Choroid plexus epithelial cell (primary cell): ENCODE data around the gene VTI1B.
A peak's percentile ranks its signal among the peaks of the same experiment; 100 is the strongest.
"Not testable (repeated sequence)": the region's sequence is repeated elsewhere in the genome, so short reads cannot be mapped to it uniquely, and the experiment has no call there.

Experiments
- DNase-seq: peaks from one replicate; pipeline ENCODE4 v3.0.0-alpha.2; 2010; ENCODE audit warnings: low read depth
- H3K4me3 ChIP-seq: 2 replicates; pipeline ENCODE4 v1.5.1; 2011; ENCODE audit warnings: low read depth, mild to moderate bottlenecking, control low read depth, low read length, moderate library complexity
- CTCF ChIP-seq: conservative IDR thresholded peaks from 2 replicates; pipeline ENCODE4 v1.5.1; 2011; ENCODE audit warnings: low read depth, mild to moderate bottlenecking, control low read depth, inconsistent platforms, low read length, moderate library complexity

Gene VTI1B

GRCh38 chr14:67630938-67631337 is 43.5 kb downstream of the VTI1B start:
- no peak overlapping the region for H3K4me3 ChIP-seq
- TF ChIP-seq CTCF = no peak

DNA sequence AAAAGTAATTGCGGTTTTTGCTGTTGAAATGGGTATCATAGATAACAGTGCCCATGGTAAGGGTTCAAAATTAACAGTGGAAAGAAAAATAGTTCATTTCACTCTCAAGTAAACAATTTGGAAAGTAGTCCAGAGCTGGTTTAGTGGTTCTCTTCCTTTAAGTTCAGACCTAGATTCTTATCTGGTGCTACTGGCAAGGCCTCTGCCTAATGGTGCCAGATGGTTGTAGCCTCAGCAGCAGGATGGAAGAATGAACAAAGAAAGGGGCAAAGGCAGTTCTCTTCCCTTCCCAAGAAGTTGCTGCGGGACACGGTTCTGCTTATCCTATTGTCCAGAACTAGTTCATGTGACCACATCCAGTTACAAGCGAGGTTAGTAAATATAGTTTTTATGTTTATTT is 44.2 kb downstream of the VTI1B start:
- no peak overlapping the region for H3K4me3 ChIP-seq
- no peak for DNase-seq
- no peak for TF ChIP-seq CTCF

More at GRCh38 chr14:67630938-67631337, 43.5 kb downstream of the VTI1B start:
- no peak for DNase-seq

- no peak for DNase-seq
- no peak overlapping the region for H3K4me3 ChIP-seq
- no peak for TF ChIP-seq CTCF
These were observed 46.9 kb downstream of the VTI1B start for GRCh38 chr14:67627519-67627918.

GRCh38 chr14:67626131-67626530 is 48.3 kb downstream of the VTI1B start:
- DNase-seq, H3K4me3 ChIP-seq: not testable (repeated sequence)

- TF ChIP-seq CTCF = no peak
- no peak overlapping the region for H3K4me3 ChIP-seq
- DNase-seq = peak; percentile 63
These were observed 51.3 kb downstream of the VTI1B start for GRCh38 chr14:67623114-67623513.

DNA sequence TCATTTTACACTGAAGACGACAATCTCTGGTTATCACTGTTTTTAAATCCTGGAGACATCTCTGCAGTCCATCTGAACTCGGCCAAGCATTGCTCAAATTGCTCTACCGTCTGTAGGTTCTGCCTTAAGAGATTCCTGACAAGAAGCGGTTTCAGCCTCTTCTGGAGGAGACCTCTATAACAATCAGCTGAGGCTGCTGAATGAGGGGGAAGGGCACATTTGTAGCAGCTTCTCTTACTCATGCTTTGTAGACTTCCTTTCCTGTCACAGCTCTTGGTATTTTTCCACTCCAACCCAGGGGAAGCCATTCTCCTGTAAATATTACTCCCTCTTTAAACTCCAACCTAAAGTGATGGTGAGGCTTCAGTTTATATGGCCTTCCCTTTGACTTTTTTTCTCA is 51.8 kb downstream of the VTI1B start:
- TF ChIP-seq CTCF = no peak
- DNase-seq = peak; percentile 93
- no peak overlapping the region for H3K4me3 ChIP-seq

DNA sequence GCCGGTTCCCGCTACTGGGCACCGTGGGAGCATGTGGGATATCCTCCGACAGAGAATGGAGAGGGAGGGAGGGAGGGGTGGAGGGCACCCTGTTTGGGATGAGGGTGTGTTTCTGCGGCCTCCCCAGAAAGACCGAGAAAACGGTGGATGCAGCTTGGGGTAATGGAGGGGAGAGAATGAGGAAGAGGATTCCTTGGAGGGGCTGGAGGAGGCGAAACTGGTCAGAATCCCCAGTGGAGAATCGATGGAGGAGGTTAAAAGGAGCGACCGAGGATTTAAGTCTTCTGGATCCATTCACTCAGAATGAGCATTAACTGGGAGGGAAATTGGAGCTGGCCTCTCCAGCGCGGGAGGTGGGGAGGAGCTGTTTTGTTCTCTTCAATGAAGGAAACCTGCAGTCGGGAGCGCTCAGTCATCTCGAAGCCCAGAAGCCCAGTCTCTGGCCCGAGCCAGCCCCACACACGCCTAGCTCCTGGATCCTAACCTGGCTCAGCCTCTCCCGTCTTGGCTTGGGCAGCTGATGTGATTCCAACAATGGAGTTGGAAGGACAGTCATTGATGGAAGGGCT is 54.1 kb downstream of the VTI1B start:
- no peak for TF ChIP-seq CTCF
- DNase-seq = peak; percentile 27
- peak overlapping the region; percentile 66 for H3K4me3 ChIP-seq
